Measurements from ENCODE around the gene CUL4A.
"Not testable (repeated sequence)": the region's sequence is repeated elsewhere in the genome, so short reads cannot be mapped to it uniquely, and the experiment has no call there.

The CUL4A gene

GRCh38 chr13:113292021-113292862 is 82.8 kb downstream of the CUL4A start:
- no peak for DNase-seq (ENCODE audit: low read depth)

- DNase-seq (ENCODE audit: low read depth), result no peak
These were observed 84.3 kb downstream of the CUL4A start for GRCh38 chr13:113293686-113294085.

- no peak for DNase-seq (ENCODE audit: low read depth)
These were observed 86.4 kb downstream of the CUL4A start for GRCh38 chr13:113295776-113296175.

DNA sequence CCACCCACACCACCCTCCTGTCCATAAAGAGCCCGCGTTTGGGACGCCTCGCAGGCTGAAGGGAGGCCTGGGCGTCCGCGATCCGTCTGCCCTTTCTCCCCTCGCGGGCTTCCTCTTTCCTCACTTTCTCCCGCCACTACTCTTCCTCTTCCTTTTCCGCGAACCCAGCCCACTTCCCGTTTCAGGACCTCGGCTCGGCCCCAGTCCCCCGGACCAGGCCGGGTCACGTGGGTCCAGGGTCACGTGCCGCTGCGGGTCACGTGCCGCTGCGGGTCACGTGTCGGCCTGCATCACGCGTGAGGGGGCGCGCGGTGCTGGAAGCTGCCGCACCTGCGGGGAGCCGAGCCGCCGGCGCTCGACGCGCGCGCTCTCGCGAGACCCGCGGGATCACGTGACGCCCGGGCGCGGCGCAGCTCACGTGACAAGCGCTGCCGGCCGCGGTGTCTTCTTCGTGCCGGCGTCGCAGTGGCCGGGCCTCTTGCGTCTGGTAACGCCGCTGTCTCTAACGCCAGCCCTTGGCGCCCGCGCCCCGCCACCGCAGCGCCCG is 87.5 kb downstream of the CUL4A start, which contains the start of gene LAMP1:
TSS of gene LAMP1 (plus strand) at position 417 of the 547 bp plus-strand sequence. CDS start 196 bp downstream, outside the sequence.
- peak; percentile 99 for DNase-seq (ENCODE audit: low read depth)

DNA sequence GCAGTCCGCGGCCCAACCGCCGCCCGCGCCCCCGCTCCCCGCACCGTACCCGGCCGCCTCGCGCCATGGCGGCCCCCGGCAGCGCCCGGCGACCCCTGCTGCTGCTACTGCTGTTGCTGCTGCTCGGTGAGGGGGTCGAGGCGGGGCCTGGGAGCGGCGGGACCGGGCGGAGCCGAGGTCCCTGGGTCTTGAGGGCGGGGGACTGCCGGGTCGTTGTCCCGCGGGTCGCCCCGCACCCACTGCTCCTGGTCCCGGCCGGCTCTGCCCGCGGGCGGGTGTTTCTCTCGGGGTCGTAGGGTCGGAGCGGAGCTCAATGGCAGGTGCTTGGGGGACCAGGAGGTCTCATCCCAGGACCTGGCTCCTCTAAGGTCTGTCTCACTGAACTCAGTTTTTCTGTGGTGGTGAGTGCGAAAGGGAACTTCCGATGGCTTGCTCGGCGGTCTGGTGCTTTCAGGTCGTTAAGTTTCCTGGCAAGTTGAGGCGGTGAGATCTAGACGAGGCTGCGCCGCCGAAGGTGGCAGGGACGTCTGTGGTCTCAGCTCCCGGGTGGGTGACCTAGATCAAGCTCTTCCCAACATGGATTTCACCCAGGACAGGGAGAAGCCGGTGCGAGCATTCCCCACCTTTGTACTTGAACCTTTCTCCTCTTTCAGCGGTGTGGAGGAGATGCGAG is 88.1 kb downstream of the CUL4A start:
- peak; percentile 28 for DNase-seq (ENCODE audit: low read depth)

DNA sequence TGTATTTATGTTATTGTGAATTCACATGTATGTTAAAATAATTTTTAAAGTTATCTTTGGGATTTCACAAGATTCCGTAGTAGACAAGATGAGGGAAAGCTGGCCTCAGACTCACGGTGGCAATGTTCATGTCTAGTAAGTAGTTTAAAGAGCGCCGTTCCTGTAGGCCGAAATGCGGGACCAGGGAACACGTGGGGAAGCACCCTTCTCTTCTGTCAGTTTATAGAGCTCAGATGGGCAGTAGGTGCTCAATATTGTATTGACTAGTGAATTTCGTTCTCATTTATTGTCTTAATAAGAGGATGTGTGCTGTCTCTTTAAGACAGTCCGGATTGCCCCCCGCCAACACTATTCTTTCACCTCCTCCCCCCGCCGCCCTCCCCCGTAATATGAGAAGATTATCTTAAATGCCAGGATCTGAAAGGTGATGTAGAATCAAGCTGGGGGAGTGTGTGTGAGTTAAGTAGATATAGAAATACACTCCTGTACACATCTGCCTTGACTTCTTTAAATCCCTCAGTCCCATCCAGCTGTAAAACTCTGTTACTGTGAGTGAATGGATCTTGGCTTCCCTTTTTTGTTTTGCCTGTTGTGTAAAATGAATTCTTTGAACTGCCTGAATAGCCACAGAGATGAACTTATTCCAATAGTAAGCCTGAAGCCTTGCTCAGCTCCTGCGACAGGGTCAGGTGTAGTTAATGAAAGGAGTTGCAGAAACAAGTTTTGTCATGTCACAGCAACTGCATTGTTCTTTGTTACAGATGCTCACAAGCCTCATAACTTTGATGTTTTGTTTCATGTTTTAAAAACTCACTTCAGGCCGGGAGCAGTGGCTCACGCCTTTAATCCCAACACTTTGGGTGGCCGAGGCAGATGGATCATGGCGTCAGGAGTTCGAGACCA is 88.9 kb downstream of the CUL4A start:
- no peak for DNase-seq (ENCODE audit: low read depth)

GRCh38 chr13:113299951-113300350 is 90.5 kb downstream of the CUL4A start:
- DNase-seq (ENCODE audit: low read depth), result no peak

DNA sequence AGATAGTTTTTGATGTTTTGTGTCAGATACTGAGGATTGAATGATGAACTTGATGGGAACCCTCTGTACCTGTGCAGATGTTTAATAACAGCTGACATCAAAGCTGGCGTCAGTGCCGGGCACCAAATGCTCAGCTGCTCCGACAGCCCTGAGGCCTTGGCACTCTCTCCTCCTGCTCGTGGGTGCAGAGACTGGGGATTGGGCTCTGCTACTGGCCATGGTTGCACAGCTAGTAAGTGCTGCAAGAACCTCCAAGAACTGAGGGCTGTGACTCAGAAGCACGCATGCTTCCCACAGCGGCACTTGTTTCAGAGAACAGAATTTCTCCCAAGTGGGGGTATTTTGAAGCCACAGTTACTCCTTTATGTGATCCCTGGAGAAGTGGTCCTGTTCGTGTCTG is 93.6 kb downstream of the CUL4A start:
- no peak for DNase-seq (ENCODE audit: low read depth)

DNA sequence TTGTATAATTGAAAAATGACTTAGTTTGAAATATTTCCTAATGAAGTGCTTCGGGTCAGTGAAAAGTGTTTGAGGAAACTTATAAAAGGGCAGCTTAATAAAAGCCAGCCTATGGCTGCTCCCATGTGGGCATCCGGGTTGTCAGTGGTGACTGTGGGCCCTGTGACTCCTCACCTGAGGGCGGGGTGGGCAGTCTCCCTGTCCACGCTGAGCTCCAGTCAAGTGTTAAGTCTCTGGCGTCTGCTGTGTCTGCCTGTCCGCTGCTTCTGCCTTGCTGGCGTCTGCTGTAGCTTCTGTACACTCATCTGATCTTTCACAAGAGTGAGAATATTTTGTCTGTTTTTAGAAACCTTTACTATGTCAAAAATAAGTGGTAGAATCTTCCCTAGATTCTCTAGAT is 94.7 kb downstream of the CUL4A start:
- no peak for DNase-seq (ENCODE audit: low read depth)

- DNase-seq (ENCODE audit: low read depth), result no peak
These were observed 95.8 kb downstream of the CUL4A start for GRCh38 chr13:113305208-113305607.

- no peak for DNase-seq (ENCODE audit: low read depth)
These were observed 98.1 kb downstream of the CUL4A start for GRCh38 chr13:113307491-113307890.

GRCh38 chr13:113309473-113309872 is 100.1 kb downstream of the CUL4A start:
- DNase-seq (ENCODE audit: low read depth), result no peak

GRCh38 chr13:113314112-113314511 is 104.7 kb downstream of the CUL4A start:
- not testable (repeated sequence) for DNase-seq (ENCODE audit: low read depth)

DNA sequence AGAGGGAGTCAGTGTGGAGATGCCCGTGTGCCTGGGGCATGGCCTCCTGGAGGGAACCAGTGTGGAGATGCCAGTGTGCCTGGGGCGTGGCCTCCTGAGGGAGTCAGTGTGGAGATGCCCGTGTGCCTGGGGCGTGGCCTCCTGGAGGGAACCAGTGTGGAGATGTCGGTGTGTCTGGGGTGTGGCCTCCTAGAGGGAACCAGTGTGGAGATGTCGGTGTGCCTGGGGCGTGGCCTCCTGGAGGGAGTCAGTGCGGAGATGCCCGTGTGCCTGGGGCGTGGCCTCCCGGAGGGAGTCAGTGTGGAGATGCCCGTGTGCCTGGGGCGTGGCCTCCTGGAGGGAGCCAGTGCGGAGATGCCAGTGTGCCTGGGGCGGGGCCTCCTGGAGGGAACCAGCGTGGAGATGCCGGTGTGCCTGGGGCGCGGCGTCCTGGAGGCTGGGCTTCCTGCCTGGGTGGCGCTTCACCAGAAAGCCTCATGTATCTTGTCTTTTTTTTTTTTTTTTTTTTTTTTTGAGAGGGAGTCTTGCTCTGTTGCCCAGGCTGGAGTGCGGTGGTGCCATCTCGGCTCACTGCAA is 105.6 kb downstream of the CUL4A start:
- not testable (repeated sequence) for DNase-seq (ENCODE audit: low read depth)

DNA sequence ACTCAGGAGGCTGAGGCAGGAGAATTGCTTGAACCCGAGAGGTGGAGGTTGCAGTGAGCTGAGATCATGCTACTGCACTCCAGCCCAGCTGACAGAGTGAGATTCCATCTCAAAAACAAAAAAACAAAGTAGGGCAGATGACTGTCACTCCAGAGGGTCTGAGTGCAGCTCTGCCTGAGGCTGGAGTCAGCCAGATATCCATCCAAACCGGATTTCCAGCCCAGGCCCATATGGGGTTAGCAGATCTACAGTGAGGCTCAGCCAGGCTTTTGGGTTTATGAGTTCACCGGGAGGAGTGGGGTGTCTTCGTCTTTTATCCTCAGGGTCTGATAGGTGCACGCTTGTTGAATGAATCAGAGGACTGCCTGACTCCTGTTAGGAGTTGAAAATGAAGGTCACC is 106.6 kb downstream of the CUL4A start:
- DNase-seq (ENCODE audit: low read depth), result no peak

Measured in T follicular helper cell (primary cell).